Tibial nerve (tissue), 3 donors: Measurements from ENCODE around the gene SLC1A7.

ENCODE experiments used
- POLR2A ChIP-seq, 2 donors: fragments of 450-650 bp; IDR thresholded peaks; one replicate each; pipeline ENCODE4 v1.6.1; 2017; ENCODE audit warnings: antibody characterized with exemption in 2 of 2, mild to moderate bottlenecking in 2 of 2, moderate library complexity in 2 of 2
- TF ChIP-seq, protein P1 (sequence below), 5 experiments: fragments of 200-600 bp in 3 of 5; fragments of 450-650 bp in 2 of 5; sonication (generic) in 3 of 5; IDR thresholded peaks; one replicate each; pipeline ENCODE4 v1.5.1; 2016 to 2019; ENCODE audit warnings: antibody characterized with exemption in 5 of 5, mild to moderate bottlenecking in 3 of 5, moderate library complexity in 2 of 5

DNA sequence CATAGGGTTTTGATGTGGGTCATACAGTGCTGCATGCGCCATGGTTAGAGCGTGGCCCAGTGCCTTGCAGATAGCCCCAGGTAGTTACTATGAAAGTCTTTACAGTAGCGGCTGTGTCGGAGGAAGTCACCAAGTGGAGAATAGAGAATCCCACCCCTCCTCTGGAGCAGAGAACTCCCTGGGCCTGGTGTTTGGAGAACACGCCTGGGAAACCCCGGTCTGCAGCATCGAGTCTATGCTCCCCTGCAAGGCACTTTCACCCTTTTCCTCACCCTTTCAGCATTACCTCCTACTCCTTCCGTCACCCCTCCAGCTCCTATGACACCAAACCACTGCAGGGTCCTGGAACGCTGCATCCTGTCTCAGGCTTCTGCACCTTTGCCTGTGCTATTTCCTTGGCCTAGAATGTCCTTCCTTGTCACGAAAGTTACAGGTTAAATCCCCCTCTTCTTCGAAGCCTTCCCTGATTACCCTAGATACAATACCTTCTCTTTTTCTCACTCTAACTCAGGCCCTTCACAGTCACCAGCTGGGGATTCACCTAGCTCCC is 2.7 kb upstream of the SLC1A7 start:
- TF ChIP-seq, protein P1, sequence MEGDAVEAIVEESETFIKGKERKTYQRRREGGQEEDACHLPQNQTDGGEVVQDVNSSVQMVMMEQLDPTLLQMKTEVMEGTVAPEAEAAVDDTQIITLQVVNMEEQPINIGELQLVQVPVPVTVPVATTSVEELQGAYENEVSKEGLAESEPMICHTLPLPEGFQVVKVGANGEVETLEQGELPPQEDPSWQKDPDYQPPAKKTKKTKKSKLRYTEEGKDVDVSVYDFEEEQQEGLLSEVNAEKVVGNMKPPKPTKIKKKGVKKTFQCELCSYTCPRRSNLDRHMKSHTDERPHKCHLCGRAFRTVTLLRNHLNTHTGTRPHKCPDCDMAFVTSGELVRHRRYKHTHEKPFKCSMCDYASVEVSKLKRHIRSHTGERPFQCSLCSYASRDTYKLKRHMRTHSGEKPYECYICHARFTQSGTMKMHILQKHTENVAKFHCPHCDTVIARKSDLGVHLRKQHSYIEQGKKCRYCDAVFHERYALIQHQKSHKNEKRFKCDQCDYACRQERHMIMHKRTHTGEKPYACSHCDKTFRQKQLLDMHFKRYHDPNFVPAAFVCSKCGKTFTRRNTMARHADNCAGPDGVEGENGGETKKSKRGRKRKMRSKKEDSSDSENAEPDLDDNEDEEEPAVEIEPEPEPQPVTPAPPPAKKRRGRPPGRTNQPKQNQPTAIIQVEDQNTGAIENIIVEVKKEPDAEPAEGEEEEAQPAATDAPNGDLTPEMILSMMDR (IDR thresholded peaks at IDR 0.05) = no peak
- no peak for TF ChIP-seq POLR2A (IDR thresholded peaks at IDR 0.05)
